Left ventricle myocardium superior (tissue), 1 donor: ENCODE results near the gene MOB2. TPM values are rescaled to one million over a fixed set of nuclear protein-coding genes. Genes with fewer than 3 reads are reported as not detected.
A peak's percentile ranks its signal among the peaks of the same experiment; 100 is the strongest.

Experiments used
- ATAC-seq: fragments of 200-7000 bp; cut with Tn5 transposase; one replicate; pipeline ENCODE4 v1.9.1; 2020; ENCODE audit warnings: mild to moderate bottlenecking, moderate library complexity
- DNase-seq: peaks from one replicate; pipeline ENCODE4 v3.0.0-alpha.2; 2020
- intact Hi-C: fragments of 100-400 bp; cut with micrococcal nuclease; formaldehyde crosslinking; loops from one replicate; pipeline ENCODE4 v1.11.0; 2022
- total RNA-seq: library from RNA; stranded (reverse); fragmentation: NEBNext Ultra II Directional; extraction: Animal tissue kit (Norgen Biotek cat#: 25700); gene quantifications from one replicate; pipeline ENCODE4 v1.2.1, GENCODE V29; 2021
- donor health status: DM: no; HTN: yes; CAD: no; lungs with severe emphysema.

MOB2 gene
- total RNA-seq, 1 donor from 2014 or later: 52.8 TPM

- ATAC-seq (no peak), DNase-seq (peak; percentile 37)
- intact Hi-C loops: no loop called here
Measured at GRCh38 chr11:1479006-1479677, 7.4 kb downstream of the MOB2 start.

DNA sequence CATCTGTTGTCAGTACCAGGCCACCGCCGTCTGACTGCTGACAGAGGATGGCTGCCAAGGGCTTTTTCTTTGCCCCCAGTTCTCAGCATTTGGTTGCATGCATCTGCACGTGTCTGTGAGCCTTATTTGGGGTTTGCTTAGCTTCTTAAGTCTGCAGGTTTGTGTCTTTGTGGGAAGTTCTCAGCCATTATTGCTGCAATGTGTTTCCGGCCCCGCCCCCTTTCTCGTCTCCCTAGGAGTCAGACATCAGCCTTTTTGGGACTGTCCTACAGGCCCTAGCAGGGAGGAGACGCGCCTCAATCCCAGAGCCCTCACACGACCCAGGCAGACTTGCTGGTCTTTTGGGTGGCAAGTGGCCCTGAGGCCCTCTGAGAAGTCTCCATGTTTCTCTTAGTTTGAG, 8.0 kb downstream of the MOB2 start:
- ATAC-seq (no peak), DNase-seq (peak; percentile 45)
- intact Hi-C loops: no loop called here

DNA sequence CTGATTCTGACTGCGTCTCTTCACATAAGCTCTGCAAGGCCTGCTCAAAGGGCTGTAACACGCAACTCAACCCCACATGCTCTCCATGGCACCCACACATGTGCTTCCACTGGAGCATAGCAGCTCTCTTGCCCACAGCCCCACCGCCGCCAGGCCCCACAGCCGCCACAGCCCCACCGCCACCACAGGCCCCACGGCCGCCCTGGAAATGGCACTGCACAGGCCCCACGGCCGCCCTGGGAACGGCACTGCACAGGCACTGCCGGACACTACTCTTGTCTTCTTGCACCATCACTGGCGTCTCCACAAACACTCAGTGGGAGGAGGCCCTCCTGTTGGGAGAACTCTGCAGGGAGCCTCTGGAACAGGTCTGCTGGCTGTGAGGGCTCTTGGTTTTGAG, 8.6 kb downstream of the MOB2 start:
- peak; percentile 22 for DNase-seq

DNA sequence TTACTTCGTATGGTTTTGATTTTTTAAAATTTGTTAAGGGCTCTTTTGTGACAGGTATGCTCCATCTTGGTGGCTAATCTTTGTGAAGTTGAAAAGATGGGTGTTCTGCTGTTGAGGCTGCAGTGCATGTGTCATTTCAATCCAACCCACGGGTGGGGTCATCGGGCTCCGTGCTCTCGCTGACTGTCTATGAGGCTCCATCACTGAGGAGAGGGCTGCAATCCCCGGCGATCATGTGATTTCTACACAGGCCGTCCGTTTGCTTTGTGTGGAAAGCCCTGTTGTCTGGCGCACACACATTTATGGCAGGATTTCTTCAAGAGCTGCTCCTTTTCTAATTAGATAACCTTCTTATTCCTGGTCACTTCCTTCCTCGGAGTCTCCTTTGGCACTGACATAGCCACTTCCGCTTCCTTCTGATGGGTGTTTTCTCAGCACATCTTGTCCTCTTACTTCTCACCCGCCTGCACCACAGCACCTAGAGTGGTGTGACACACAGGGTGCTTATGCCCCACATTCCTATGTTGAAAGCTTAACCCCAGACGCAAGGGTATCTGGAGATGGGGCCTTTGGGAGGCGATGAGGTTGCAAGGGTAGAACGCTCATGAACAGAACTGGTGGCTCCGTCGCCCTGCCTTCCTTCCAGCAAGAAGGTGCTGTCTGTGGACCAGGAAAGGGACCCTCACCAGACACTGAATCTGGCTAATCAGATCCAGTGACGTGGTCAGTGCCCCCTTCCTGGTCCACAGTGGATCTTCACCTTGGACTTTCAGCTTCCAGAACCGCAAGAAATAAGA, 9.4 kb downstream of the MOB2 start:
- intact Hi-C loops: no loop called here
- peak; percentile 18 for DNase-seq
- no peak for ATAC-seq

More for the DNA sequence above, 8.6 kb downstream of the MOB2 start:
- ATAC-seq: no peak
- intact Hi-C loops: no loop called here

DNA sequence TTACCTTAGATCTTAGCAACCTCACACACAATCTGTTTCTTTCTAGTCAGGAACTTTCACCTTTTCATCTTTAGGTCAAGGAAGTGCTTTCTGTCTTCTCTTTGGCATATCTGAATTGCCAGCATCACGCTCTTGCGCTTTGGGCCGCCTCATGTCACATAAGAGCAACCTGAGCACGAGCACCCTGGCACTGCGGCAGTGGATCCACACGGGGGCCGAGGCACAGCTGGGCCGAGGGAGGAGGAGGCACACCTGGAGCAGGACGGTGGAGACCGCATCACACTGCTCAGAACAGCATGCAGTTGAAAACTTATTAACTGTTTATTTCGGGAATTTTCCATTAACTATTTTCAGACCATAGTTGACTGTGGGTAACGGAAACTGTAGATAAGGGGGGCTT, 10.7 kb downstream of the MOB2 start:
- intact Hi-C loops: no loop called here
- ATAC-seq (no peak), DNase-seq (no peak)

DNA sequence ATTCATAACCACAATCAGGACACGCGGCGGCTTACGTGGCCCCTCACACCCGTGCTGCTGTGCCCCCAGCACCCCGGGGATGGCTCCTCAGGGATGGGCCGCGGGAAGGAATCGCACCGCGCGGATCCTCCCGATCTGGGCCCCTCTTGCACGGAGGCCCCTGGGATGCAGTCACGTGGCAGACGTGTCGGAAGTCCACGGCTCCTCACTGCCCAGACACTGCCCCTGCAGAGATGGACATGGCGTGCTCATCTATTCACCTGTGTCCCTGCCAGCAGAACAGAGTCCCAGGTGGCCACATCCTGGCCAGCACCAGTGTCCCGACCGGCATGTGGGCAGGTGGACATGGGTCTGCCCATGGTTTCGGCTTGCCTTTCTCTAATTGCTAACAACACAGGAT, 12.8 kb downstream of the MOB2 start:
- ATAC-seq (no peak), DNase-seq (peak; percentile 10)
- intact Hi-C loops: no loop called here

DNA sequence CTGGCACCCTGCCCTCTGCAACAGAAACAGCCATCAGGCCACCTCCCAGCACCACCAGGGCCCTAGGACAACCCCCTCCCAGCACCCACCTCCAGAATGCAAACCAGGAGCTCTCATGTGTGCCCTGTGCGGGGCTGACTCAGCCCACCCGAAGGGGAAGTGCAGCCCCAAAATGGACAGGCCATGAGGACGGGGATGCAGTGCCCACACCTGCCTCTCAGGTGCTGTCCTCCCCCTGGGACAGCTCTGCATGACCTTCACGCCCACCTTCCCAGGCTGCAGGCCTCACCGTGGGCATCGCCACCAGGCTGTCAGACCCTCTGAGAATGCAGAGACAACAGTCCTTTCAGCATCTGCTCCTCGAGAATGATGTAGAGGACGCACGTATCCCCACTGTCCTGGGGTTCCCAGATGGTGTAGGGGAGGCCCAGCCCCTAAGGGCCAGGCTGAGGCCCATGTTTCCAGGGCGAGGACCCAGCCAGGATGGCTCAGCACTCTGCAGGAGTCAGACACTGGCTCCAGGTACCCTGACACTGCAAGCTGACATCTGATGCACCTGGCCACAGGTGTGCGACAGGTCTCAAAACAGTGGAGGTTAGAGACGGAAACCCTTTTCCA, 13.5 kb downstream of the MOB2 start:
- ATAC-seq (no peak), DNase-seq (peak; percentile 13)
- intact Hi-C loops: no loop called here

DNA sequence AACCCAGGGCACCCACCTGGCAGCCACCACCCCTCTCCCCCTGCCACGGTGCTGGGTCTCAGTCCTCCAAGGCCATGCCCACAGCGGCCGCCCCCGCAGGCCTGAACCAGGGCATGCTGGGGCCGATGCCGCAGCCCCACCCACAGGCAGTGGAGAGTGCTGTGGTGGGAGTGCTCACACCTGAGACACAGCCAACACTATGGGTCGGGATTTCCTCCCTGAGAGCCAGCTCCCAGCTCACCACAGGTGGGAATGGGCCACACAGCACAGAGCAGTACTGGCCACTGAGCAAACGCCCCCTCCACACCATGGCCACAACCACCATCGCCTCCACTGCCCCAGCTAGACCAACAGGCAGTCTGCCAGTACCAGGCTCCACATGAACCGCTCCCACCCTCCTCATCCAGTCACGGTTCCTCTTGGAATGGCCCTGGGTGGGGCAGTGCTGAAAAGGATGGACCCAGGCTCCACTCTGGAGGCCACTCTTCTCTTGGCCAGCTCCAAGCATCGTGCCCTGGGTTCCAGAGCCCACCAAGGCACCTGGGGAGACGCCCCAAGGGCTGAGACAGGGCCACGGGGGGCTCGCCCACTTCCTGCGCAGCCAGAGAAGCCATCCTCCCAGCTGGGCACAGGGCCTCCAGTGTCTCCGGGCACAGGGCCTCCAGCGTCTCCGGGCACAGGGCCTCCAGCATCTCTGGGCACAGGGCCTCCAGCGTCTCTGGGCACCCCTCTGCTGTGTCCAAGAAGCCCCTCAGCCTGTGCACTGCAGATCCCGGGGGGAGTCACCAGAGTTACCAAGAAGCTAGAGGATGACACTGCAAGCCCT, 14.2 kb downstream of the MOB2 start:
- intact Hi-C loops: no loop called here
- no peak for ATAC-seq
- DNase-seq: peak; percentile 28

GRCh38 chr11:1471736-1472135, 14.8 kb downstream of the MOB2 start:
- no peak for ATAC-seq

GRCh38 chr11:1470681-1471611, 15.6 kb downstream of the MOB2 start:
- DNase-seq (peak; percentile 31), ATAC-seq (no peak)
- intact Hi-C loops: no loop called here

More at GRCh38 chr11:1471736-1472135, 14.8 kb downstream of the MOB2 start:
- intact Hi-C loops: no loop called here
- DNase-seq: no peak

DNA sequence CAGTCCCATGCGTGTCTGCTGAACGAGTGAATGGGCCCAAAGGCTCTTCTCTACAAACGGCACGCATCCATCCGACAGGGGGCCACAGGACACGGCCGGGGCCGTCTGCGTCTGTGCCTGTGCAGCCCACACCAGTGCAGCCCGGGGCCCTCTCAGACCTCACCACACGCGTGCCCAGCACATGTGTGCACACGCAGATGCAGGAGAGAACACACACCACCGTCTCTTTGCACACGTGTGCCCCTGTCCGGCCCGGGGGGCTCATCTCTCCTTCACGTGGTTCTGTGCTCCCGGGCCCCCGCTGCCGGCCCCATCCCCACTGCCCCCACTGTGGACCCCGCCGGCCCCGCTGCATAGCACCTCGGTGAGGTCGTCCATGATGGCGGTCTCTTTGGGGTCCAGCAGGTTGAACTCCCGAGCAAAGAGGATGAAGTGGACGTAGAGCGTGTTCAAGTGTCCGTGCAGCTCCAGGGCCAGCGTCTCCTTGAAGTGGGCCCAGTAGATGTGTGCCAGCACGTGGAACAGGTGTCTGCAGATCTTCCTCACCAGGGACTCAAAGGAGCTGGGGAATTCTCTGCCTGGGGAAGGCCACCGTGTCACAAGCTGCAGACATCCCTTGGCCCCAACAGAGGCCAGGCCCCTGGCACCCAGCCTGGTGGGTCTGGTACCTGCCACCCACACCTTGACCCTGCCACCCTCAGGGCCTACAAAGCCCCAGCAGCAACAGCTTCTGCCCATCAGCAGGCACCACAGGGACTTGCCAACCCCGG, 16.5 kb downstream of the MOB2 start:
- ATAC-seq (no peak), DNase-seq (peak; percentile 25)
- intact Hi-C loops: no loop called here

DNA sequence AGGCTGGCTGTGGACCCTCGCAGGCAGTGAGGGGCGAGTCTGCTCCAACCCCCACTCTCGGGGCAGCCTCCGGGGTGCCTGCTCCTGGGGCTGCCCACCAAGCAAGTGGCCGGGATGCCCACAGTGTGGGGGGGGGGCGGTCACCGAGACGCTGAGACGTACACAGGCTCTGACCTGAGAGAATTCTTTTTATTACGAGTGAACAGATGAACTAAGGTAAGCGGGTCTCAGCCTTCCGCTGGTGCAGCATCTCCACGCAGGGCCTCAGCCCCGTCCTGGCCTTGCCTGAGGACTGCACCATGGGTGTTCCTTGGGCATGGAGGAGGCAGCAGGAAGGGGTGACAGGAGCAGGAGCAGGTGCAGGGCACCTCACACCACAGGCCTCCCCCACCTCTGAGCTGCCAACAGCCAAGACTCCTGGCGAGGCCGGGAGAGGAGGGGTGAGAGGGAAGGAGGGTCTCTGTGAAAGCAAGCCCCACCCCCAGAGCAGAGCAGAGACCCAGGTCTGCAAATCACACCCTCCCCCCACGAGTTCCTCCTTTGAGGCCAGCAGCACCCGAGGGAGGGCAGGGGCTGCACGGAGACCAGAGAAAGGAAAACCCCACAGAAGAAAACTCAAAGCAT, 17.2 kb downstream of the MOB2 start:
- ATAC-seq: no peak
- DNase-seq: no peak
- intact Hi-C loops: no loop called here

DNA sequence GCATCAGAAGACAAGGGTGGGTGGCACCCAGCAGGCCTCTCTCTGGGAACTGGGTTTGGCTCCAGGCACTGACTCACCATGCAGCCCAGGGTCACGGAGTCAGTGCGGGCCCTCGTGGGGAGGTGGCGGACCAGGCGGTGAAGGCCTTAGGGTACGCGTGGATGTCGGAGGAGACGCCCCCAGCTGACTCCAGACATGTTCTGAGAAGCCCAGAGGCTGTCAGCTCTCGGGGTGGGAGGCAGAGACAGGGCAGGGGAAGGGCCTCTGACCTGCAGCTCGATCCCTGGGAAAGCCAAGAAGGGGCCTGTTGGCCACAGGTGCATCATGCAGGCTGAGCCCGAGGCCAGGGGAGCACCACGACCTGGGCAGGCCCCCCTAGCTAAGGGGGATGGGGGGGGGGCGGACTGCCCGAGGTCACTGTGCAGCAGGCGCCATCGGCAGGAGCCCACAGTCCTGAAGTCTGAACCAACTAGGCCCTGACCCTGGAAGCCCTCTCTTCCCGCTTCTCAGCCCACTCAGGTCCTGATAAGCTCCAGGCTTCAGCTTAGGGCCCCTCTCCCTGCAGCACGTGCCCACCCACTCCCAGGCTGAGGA, 18.0 kb downstream of the MOB2 start:
- DNase-seq (peak; percentile 21), ATAC-seq (peak; percentile 13)
- intact Hi-C loops: no loop called here

DNA sequence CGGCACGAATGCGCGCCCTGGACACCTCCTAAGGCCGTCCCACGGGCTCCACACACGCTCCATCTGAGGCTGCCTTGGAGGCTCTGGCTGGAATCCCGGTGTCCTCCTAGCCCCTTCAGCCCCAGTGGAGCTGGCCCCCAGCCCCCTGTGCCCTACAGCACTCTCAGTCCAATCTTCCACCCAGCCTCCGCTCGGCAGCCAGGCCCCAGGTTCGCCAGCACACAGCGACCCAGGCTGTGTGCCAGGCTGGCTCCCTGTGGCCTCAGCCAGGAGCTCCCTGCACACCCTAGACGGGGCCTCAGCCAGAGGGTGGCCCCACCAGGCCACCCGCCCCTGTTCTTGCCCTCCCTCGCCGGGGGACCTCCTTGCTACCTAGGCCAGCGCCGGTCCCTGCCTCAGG, 18.6 kb downstream of the MOB2 start:
- intact Hi-C loops: no loop called here
- DNase-seq (peak; percentile 62), ATAC-seq (peak; percentile 74)

DNA sequence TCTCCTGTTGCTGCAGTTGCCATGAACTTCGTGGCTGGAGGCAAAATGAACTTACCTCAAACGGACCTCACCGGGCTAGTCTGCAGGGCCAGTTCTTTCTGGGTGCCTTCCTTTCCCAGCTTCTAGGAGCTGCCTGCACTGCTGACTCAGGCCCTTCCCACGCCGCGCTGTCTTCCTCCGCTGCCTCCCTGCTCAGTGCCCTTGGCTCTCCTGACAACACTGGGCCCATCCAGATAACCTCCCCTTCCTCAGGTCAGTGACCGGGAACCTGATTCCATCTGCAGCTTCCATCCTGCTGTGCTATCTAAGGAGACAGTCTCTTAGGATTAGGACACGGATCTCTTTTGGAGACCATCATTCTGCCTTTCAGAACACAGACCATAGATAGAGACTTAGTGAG, 19.3 kb downstream of the MOB2 start:
- intact Hi-C loops: no loop called here
- DNase-seq (no peak), ATAC-seq (no peak)

DNA sequence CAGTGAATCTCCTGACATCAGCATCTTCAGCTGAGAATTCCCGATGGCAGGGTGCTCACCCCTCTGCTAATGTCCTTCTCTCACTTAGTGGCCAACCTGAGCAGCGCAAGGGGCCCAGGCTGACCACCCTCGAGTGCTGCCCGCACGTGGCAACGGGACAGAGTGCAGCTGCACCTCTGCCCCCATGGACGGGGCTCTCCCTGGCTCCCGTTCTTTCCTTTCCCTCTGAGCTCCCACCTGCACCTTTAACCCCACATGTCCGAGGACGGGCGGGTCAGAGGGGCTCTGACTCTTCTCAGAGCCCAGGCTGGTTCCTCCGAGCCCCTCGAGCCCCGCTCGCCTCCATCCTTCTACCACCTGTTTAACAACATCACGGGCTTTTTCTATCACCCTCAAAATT, 19.8 kb downstream of the MOB2 start:
- intact Hi-C loops: no loop called here
- no peak for ATAC-seq

GRCh38 chr11:1463056-1463455, 23.5 kb downstream of the MOB2 start:
- DNase-seq: no peak
- intact Hi-C loops: no loop called here
- no peak for ATAC-seq

More for the DNA sequence above, 19.8 kb downstream of the MOB2 start:
- DNase-seq: no peak
